Measurements from ENCODE around the gene PRRT2.

Gene PRRT2

GRCh38 chr16:29862884-29863668 is 51.1 kb downstream of the PRRT2 start, which contains the start of gene CDIPT:
CDIPT (minus strand) TSS chr16:29863226; CDS start chr16:29862857, 369 bp downstream.
- peak; percentile 93 for DNase-seq (ENCODE audit: low spot score)

DNA sequence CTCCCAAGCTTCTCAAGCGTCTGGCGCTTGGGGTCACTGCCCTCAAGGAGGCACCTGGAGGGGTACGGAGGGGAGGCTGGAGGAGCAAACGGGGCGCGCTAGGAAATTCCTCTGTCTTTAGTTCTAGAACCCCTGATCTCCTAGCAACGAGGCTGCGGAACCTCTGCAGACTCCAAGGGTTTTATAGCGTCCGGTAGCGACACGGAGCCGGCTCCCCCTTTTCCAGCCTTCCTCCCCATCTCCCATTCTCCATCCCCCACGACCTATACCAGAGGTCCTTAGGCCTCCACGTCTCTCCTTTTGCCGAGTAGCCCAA is 51.6 kb downstream of the PRRT2 start:
- DNase-seq (ENCODE audit: low spot score) = no peak

GRCh38 chr16:29864205-29864604 is 52.2 kb downstream of the PRRT2 start:
- no peak for DNase-seq (ENCODE audit: low spot score)

Data from D341Med (cell line).